ENCODE results near the gene KLF11.

DNA sequence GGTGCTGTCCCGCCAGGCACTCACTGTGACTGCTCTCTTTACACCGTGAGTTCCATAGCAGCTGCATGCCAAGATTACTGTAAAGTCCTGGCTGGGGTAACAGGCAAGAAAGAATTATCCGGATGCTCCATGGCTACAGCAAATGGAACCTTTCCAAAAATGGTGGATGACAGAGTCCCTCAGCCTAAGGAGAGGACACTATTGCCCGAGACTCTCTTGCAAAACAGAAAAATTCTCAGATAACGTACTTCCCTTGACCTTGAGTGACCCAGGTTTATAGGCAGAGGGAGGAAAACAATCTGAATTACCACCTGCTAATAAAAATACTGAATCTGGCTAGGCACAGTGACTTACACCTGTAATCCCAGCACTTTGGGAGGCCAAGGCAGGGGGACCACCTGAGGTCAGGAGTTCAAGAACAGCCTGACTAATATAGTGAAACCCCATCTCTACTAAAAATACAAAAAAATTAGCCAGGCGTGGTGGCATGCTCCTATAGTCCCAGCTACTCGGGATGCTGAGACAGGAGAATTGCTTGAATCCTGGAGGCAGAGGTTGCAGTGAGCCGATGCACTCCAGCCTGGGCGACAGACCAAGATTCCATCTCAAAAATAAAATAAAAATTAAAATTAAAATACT lies 32.3 kb downstream of the KLF11 start:
- TF ChIP-seq CTCF (IDR thresholded peaks at IDR 0.05 in 8 of 11, conservative IDR thresholded peaks at IDR 0.05 in 3 of 11) (no peak), POLR2A (IDR thresholded peaks at IDR 0.05) (no peak)
